Epidermal melanocyte (primary cell): ENCODE measurements around the gene CEP128.

Source experiments
- DNase-seq: peaks from one replicate; pipeline ENCODE4 v3.0.0; 2011; ENCODE audit warnings: low spot score; ENCODE audit not compliant: insufficient read length

Gene CEP128

DNA sequence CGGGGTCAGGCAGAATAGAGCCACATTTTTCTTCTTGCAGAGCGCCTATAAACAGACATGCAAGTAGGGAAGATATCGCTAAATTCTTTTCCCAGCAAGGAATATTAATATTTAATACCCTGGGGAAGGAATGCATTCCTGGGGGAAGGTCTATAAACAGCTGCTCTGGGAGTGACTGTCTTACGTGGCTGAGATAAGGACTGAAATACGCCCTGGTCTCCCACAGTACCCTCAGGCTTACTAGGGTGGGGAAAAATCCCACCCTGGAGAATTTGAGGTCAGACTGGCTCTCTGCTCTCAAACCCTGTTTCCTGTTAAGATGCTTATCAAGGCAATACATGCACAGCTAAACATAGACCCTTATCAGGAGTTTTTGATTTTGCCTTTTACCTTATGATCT is 262.3 kb downstream of the CEP128 start:
- DNase-seq, result no peak

DNA sequence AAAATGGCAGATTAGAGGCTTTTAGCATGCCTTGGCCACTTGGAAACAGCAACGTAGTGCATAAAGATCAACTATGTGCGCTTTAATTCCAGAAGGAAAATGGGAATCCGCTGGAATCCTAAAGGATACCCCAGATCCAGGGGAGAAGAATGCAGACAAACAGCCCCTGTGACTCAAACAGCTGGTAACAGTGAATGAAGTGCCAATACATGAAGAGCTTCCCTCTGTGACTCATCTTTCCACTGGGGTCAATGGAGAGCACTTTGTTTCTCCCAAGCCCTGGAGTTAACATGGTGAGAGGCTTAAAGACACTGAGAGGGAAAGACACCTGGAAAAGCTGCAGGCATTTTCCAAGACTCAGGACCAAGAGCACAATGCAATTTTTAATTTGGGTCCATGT is 263.1 kb downstream of the CEP128 start:
- no peak for DNase-seq

DNA sequence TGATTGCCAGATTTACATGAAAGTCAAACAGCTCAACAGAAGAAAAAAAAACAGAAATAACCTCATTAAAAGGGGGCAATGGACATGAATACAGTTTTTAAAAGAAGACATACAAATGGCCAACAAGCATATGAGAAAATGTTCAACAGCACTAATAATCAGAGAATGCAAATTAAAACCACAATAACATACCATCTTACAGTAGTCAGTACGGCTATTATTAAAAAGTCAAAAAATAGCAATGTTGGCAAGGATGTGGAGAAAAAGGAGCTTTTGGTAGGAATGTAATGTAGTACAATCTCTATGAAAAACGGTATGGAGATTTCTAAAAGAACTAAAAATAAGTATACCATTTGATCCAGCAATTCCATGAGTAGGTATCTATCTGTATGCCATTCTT is 272.1 kb downstream of the CEP128 start:
- no peak for DNase-seq

DNA sequence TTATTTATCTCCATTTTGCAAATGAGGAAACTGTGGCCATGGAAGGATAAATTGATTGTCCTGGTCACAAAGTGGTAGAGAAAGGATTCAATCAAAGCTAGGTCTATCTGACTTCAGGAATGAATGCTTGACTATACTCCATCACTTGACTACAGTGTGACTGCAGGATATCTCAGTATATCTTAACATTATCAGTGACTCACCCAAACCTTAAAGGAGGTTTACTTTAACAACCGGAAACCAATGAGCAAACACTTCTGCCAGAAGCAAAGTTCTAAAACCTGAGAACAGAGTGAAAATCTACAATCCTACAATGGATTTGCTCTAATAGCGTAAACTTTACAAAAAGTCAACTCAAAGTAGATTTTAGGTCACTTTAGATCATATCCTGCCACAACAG is 277.0 kb downstream of the CEP128 start:
- no peak for DNase-seq

DNA sequence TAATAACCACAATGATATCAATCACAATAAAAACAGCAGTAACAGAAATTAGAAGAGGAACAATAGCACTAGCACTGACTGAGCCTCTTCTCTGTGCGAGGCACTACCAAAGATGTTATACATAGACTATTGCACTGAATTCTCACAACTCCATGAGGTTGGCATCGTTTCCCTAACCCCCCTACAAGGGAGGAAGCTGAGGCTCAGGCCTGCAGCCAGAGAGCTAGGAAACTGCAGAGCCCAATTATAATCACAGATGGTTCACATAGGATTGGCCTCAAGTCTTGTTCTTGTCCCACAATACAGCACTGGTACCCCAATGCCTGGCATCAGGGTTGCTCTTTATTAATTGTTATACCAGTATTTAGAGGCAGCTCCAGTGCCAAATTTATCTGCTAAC is 278.0 kb downstream of the CEP128 start:
- no peak for DNase-seq

DNA sequence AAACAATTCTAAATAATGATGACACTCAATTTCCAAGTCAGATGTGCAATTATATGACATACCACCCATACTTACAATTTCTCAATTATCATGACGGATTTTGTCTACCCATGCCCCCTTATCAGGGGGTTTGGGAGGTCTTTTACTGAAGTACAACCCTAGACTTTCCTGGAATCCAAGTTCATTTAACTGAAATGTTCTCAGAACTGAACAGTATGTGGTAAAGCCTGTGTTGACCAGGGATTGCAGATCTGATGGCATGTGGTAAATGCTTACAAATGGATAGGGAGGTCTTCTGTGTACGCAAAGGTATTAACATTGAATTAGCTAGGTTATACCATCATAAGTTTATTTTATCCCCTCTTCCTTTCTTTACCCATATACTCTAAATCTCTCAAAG is 281.8 kb downstream of the CEP128 start:
- DNase-seq, result no peak

DNA sequence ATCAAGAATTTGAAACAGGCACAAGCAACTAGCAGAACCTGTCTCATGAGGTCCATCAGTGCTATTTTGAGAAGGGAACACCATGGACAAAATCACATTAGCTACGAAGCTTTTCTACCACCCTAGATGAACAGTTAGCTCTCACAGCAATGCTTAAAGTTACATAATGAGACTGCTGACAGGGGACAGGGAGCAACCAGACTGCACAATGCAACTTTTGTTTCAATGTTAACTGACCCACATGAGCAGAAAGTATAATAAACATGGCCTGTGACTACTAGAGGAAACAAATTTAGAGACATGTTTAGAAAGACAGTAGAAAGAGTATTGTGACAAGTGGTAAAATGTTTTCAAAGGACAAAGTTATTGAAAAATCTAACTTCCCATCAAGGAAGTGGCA is 282.8 kb downstream of the CEP128 start:
- no peak for DNase-seq

DNA sequence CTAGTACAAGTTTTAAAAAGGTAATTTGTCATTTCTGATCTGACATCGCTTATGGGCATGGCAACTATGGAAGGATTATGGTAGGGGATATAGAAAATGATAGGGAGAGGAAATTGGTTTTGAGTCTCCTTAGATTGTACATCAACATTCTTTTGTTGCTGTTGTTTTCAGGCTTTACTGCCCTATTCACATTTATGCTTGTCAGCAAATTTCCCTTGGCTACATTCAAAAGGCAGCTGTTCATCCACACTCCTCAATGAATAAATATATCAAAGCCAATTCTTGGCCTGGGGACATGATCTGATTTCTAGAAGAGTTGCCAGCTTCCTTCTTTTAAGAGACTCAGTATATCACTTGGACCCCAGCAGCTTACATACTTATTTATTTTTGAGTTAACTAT is 283.4 kb downstream of the CEP128 start:
- no peak for DNase-seq

DNA sequence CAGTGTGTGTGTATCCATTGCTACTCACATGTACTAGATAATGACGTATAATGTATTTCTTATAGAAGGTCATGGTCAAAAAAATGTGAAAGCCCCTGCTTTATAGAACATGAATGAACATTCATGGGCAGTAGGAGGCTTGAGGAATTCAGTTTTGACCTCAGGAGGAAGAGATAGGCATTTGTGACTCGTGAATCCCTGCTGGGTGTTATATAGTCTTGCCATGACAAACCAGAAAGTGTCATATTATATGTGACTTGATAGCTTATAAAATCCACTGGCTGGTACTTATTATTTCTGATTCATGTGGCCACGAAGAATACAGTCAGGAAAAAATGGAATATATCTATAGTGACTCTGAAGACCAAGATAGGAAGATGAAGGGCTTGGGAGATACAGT is 287.6 kb downstream of the CEP128 start:
- no peak for DNase-seq

DNA sequence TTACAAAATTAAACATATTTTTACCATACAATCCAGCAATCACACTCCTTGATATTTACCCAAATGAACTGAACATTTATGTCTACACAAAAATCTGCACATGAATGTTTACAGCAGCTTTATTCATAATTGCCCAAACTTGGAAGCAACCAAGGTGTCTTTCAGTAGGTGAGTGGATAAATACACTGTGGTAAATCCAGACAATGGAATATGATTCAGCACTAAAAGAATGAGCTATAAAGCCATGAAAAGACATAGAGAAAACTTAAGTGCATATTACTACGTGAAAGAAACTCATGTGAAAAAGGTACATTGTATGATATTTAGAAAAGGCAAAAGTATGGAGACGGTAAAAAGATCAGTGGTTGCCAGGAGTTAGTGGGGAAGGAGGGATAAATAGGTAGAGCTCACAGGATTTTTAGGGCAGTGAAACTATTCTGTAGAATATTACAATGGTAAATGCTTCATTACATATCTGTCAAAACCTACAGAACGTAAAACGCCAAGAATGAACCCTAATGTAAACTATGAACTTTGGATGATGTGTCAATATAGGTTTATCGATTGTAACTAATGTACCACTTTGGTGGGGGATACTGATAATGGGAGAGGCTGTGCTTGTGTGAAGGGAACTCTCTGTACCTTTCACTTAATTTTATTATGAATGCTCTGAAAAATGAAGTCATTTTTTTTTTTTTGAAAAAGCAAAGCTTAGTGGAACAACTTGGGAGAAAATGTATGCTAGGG is 295.7 kb downstream of the CEP128 start:
- DNase-seq, result no peak

DNA sequence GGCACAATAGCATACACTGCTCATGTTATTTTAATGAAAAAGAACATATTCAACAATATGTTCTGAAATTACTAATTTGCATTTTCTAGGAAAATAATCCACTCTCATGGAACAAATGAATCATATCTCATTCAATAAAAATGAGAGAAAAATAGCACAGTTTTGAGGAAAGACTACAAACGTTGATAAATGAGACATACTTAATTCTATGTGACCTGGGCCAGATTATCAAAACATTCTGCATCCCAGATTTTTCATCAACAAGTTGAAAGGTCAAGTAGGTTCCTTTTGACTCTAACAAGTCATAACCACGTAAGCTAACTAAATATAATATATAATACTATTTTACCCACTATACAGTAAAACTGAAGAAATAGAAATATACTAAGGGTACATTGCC is 296.7 kb downstream of the CEP128 start:
- no peak for DNase-seq

DNA sequence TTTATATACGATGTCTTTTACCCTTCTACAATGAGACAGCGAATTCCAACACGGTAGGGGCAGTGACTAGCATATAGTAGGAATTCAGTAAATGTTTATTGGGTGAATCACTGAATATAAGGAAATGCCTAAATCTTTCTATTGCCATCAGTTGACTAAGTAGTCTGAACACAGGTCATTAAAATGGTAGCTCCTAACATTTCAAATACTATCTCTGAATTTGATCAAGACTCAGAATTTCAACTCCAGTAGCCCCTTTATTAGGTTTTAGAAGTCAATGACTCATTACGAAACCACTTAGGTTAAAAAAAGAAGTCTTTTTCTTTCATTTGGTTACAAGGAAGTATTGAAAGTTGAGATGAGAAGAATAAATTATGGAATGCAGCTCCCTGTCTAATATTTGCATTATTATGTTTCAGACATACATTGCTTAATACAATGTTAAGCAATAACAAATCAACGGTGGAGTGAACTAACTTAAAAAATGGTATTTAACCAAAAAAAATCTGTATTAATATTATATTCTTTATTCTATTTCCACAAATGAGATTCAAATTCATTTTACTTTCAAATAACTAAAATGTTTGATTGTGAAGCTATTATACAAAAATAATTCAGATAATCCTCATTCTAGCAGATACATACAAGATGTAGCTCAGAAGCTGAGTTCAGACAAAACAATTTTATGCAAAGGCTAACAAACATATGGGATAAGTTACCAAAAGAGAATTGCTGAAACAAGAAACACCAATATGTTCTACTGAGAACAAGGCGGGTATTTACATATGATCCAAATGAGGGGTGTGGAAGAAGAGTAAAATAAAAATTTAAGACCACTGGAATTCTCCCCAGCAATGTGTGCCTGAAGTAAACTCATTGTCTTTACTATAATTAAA is 302.7 kb downstream of the CEP128 start:
- no peak for DNase-seq

DNA sequence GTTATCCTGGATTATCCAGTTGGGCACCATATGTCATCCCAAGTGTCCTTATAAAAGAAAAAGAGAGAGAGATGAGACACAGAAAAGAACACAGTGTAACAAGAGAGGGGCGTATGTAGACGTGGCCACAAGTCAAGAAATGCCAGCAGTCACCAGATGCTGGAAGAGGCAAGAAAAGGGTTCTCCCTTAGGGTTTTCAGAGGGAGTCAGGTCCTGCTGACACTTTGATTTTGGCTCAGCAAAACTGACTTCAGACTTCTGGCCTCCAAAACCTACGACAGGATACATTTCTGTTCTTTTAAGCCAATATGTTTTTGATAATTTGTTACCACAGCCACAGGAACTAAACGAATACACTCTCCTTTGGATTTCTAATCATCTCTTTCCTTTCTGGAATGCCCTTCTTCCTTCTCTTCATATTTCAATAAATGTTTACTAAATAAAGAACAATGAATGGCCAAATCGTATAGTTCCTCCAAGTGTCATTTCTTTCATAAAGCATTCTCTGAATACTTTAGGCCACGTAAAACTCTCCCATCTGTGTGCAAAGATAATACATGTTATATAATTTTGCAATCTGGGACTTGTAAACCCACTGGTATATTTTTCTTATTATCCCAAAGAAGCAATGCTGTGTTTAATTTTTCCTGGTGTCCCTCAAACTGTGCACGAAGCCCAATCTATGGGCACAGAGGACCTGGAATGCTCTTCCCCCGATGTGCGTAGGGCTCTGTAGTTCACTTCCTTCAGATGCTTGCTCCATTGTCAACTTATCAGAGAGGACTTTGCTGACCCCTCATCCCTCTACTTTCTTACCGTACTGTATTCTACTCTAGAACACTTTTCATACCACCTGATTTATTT is 303.6 kb downstream of the CEP128 start:
- DNase-seq, result no peak

DNA sequence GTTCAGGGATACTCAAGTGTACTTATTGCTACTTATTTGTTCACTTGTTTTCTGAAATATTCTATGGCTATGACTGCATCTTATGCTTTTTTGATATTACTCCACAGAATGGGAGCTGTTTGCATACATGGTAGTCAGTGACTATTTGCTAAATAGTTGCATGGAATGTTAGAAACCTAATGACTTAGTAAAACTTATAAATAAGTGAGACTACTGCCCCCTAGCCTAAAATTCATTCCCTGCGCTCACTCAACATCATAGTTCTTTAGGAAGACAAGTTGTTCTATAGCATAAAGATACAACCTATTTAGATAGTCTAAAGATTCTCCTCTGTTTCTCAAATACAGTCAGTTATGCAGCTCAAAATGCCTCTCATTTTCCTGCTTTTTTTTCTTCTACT is 305.5 kb downstream of the CEP128 start:
- DNase-seq, result no peak

DNA sequence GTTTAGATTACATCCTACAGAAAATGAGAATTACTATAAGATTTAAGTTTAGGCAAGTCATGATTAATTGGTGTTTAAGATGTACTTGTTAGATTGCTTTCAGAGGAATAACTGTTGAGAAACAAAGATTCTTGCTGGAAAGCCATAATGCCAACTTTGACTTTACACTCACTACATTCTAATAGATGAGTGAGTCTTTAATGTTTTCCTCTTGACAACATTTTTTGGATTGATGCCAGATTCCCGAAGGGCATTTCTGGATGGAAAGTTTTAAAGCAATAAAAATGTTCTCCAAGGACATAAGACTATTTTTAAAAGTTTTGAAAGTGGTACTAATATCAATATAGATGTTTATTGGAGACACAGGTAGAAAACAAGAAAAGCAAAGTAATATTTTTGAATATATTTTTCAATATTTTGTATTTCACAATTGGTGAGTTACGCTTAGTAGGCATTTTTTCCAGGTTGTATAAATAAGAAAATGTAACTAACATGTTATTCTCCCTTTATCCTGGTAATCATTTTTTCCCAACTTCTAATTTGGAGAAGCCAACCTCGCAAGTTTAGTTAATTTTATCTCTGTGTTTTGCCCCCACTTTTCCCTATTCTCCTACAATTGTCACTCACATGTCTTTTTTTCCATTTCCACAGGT is 307.3 kb downstream of the CEP128 start:
- no peak for DNase-seq

DNA sequence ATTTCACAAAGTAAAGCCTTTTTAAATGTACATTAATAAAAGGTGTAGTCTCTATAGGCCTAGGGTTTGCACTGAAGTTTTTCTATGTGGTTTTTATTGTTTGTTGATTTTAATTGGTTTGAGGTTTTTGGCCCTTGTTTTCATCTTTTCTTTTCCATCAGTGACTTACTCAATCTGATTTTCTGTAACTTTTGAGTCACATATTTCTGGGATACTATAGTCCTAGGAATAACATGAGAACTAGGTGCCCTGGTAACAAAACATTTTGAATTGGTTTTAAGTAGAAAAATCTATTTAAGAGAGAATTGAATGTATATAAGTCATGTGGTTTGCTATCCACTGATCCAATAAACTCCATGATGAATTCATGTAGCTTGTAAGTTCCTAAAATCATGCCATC is 311.9 kb downstream of the CEP128 start:
- no peak for DNase-seq

DNA sequence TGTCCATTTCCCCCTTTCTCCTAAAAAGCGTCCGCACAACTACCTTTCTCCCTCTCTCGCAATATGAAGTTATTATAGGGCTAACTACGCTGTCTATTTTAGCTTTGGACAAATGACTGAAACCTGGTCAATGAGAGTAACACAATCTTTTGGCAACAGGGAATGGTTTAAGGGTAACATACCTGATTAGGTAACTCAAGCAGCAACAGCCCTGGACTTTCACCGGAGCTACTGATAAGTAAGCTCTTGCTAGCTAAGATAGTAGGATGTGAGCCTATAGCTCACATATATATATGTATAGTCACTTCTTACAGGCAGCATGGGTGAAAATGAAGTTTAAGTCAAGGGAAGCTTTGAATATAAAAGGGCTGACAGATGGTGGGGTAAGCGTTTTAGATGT is 313.0 kb downstream of the CEP128 start:
- no peak for DNase-seq

DNA sequence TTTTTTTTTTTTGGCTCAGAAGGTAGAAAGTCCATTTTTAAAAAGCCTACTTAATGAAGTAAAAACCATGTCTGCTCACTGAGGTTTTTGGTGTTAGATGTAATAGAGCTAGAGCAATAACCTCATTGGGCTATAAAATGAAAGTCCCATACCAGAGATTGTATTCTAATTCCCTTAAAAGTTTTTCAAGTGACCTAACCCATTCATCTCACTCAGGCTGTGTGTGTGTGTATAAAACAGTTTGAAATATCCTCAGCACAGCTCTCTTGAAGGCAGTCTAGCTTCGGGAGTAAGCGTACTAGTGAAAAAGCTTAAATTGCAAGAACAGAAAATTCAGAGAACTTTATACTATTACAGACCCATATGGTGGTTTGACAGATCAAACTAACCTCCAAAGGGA is 313.8 kb downstream of the CEP128 start:
- no peak for DNase-seq

DNA sequence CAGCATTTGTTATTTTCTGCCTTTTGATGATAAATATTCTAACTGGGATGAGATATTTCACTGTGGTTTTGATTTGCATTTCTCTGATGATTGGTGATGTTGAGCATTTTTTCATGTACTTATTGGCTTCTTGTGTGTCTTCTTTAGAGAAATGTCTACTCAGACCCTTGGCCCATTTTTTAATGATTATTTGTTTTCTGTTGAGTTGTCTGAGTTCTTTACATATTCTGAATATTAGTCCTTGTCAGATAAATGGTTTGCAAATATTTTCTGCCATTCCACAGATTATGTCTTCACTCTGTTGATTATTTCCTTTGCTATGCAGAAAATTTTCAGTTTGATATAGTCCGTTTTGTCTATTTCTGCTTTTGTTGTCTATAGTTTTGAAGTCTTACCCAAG is 317.0 kb downstream of the CEP128 start:
- DNase-seq, result no peak

DNA sequence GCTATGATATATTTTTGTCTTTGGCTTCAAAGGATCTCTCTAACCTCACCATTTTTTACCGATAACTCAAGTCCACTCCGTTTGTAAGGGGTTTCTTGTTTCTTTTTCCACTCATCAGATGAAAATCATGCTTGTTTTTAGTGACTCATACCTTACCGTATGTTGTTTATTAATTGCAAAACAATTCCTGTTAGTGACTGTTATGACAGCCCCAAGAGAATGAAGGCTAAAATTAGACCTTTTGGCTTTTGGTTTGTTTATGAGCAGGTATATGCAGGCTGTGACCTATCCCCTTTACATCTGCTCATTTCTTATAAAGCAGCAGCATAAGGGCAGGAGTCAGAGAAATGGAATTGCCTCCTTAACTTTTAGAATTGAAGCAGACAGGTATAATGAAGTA is 319.8 kb downstream of the CEP128 start:
- DNase-seq, result no peak

DNA sequence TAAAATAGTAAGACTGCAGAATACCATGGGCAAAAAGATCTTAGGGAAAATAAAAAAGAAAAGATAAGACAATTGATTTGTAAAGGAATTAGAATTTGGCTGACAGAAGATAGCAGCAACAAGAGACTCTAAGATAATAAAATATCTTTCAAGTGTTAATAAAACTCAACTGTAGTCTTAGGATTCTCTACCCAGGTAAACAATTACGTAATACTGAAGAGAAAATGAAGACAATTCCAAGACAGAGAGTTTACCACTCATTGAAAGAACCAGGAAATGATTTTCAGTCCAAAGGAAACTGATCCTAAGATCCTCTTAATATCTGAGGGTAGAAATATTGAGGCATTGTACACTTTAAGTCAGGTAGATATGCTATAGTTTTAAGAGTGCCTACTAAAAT is 321.1 kb downstream of the CEP128 start:
- no peak for DNase-seq
